Liver (tissue), 9 donors: ENCODE data around the gene NXN. TPM values are rescaled to one million over a fixed set of nuclear protein-coding genes. Genes with fewer than 3 reads are reported as not detected.

Source experiments
- DNase-seq: peaks from one replicate; pipeline ENCODE4 v3.0.0-alpha.2; 2017; ENCODE audit warnings: low spot score
- H3K27ac ChIP-seq, 2 donors: one replicate each; pipeline ENCODE4 v1.7.0; 2013; ENCODE audit warnings: inconsistent platforms in 2 of 2, low read length in 2 of 2, control low read depth in 1 of 2, low read depth in 1 of 2, mild to moderate bottlenecking in 1 of 2
- H3K27me3 ChIP-seq, 4 donors: one replicate each; pipeline versions ENCODE4 v1.6.1 to v1.7.0; 2013; ENCODE audit warnings: low read length in 3 of 4, inconsistent platforms in 1 of 4, mild to moderate bottlenecking in 1 of 4, moderate library complexity in 1 of 4; ENCODE audit not compliant: control insufficient read depth in 4 of 4, insufficient read depth in 4 of 4
- H3K36me3 ChIP-seq, 4 donors: one replicate each; pipeline versions ENCODE4 v1.6.1 to v1.7.0; 2013; ENCODE audit warnings: low read length in 3 of 4, mild to moderate bottlenecking in 3 of 4, low read depth in 1 of 4, moderate library complexity in 1 of 4; ENCODE audit not compliant: control insufficient read depth in 4 of 4, insufficient read depth in 3 of 4
- H3K4me1 ChIP-seq, 4 donors: one replicate each; pipeline versions ENCODE4 v1.6.1 to v1.7.0; 2013; ENCODE audit warnings: low read length in 3 of 4, mild to moderate bottlenecking in 3 of 4, moderate library complexity in 1 of 4; ENCODE audit not compliant: control insufficient read depth in 4 of 4, insufficient read depth in 4 of 4
- H3K4me3 ChIP-seq, 3 donors: one replicate each; pipeline versions ENCODE4 v1.6.1 to v1.7.0; 2013; ENCODE audit warnings: low read length in 3 of 3, control low read depth in 1 of 3, low read depth in 1 of 3, mild to moderate bottlenecking in 1 of 3
- H3K9ac ChIP-seq, 2 donors: one replicate each; pipeline ENCODE4 v1.7.0; 2013; ENCODE audit warnings: low read length in 2 of 2, mild to moderate bottlenecking in 2 of 2, moderate library complexity in 2 of 2, control low read depth in 1 of 2, low read depth in 1 of 2
- H3K9me3 ChIP-seq, 4 donors: one replicate each; pipeline versions ENCODE4 v1.6.1 to v1.7.0; 2013; ENCODE audit warnings: low read length in 3 of 4; ENCODE audit not compliant: control insufficient read depth in 4 of 4
- CTCF ChIP-seq: fragments of 150-350 bp; IDR thresholded peaks from 2 replicates; pipeline ENCODE4 v1.5.1; 2017; ENCODE audit warnings: improper control_type of control experiment, low read depth, low read length; ENCODE audit not compliant: missing input control
- HNF4G ChIP-seq: IDR thresholded peaks from 2 replicates; pipeline ENCODE4 v1.6.1; 2016; ENCODE audit warnings: antibody characterized with exemption
- RAD21 ChIP-seq, 2 donors: IDR thresholded peaks; 2 replicates each; pipeline ENCODE4 v1.6.1; 2016; ENCODE audit warnings: antibody characterized with exemption in 2 of 2, mild to moderate bottlenecking in 2 of 2
- TAF1 ChIP-seq: conservative IDR thresholded peaks from 2 replicates; pipeline ENCODE4 v1.6.1; 2016; ENCODE audit warnings: antibody characterized with exemption, mild to moderate bottlenecking
- WGBS: extraction: QIAGEN DNeasy Blood & Tissue Kit; methylation state at CpG from one replicate; pipeline ENCODE4 v1.1.7; 2013; 5-methylcytosine and 5-hydroxymethylcytosine counted together
- polyA plus RNA-seq, 2 donors: library from polyadenylated mRNA; stranded (reverse) in 1 of 2; unstranded in 1 of 2; fragments of 200-250 nt in 1 of 2; fragments of >200 nt in 1 of 2; fragmentation: Nextera tagmentation in 1 of 2; extraction: Ambion mirVana in 1 of 2; gene quantifications; one replicate each; pipeline versions ENCODE4 v1.2.1 to v1.2.3, GENCODE V29; 2013 to 2015
- total RNA-seq, 2 donors: library from RNA; depleted of rRNA; stranded (reverse); fragments of >200 nt; gene quantifications; one replicate each; pipeline ENCODE4 v1.2.3, GENCODE V29; 2014
- TF ChIP-seq, protein P1 (sequence below): IDR thresholded peaks from 2 replicates; pipeline ENCODE4 v1.6.1; 2016; ENCODE audit warnings: antibody characterized with exemption, mild to moderate bottlenecking
- TF ChIP-seq, protein P2 (sequence below): IDR thresholded peaks from 2 replicates; pipeline ENCODE4 v1.6.1; 2016; ENCODE audit warnings: antibody characterized with exemption
- donor health status: healthy.
- donor health status: healthy.
- donor health status: healthy.
- donor health status: healthy.
- donor health status: healthy.

NXN gene
- total and polyA plus RNA-seq, 4 donors, result 2.3 to 4.5 (median 3.3) TPM

DNA sequence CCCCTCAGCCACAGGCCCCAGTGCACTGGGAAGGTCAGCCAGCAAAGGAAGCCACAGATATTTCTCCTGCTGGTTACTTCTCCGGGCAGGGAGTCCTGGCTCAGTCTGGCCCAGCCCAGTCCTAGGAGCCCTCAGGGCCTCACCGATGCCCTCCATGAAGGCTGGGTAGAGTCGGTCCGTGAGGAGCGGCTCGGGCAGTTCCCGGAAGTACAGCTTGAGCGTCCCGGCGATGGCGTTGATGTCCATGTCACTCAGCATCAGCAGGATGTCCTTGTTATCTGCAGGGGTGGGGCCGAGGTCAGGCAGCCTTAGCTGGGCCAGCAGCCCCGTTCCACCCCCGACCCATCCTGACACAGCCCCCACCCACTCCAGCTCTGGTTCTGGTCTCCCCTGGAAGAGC is 31.0 kb upstream of the NXN start:
- Histone ChIP-seq H3K27ac (no peak overlapping the region), H3K9me3 (no peaks in the 10 kb centered on the region), H3K9ac (no peak overlapping the region), H3K36me3 (peaks cover 0 to 7% (median 4%) of the 10 kb centered on the region in 4 donors), H3K4me3 (no peak overlapping the region), H3K4me1 (peaks cover 0 to 4% (median under 1%) of the 10 kb centered on the region in 4 donors), H3K27me3 (no peaks in the 10 kb centered on the region)
- TF ChIP-seq, protein P1, sequence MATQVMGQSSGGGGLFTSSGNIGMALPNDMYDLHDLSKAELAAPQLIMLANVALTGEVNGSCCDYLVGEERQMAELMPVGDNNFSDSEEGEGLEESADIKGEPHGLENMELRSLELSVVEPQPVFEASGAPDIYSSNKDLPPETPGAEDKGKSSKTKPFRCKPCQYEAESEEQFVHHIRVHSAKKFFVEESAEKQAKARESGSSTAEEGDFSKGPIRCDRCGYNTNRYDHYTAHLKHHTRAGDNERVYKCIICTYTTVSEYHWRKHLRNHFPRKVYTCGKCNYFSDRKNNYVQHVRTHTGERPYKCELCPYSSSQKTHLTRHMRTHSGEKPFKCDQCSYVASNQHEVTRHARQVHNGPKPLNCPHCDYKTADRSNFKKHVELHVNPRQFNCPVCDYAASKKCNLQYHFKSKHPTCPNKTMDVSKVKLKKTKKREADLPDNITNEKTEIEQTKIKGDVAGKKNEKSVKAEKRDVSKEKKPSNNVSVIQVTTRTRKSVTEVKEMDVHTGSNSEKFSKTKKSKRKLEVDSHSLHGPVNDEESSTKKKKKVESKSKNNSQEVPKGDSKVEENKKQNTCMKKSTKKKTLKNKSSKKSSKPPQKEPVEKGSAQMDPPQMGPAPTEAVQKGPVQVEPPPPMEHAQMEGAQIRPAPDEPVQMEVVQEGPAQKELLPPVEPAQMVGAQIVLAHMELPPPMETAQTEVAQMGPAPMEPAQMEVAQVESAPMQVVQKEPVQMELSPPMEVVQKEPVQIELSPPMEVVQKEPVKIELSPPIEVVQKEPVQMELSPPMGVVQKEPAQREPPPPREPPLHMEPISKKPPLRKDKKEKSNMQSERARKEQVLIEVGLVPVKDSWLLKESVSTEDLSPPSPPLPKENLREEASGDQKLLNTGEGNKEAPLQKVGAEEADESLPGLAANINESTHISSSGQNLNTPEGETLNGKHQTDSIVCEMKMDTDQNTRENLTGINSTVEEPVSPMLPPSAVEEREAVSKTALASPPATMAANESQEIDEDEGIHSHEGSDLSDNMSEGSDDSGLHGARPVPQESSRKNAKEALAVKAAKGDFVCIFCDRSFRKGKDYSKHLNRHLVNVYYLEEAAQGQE, result no peak
- no peak for TF ChIP-seq TAF1
- no peak for DNase-seq
- 76% methylated on average over 14 of the region's 14 CpGs for WGBS

DNA sequence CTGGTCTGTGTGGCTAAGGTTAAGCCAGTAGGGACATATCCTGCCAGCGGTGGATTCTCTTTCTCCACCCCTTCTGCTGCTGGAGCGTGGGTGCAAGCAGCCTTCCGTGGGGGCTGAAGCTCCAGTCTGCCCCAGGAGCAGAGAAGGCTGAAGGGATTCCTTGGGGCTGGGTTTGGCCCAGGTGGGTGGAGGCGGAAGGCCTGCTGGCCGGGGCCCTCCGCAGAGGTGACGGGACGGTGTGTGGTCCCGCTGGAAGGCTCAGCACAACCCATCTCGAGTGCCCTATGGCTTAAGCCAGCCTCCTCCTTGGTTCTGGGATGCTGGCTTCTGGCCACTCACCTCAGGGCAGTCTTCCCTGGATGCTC is 30.5 kb upstream of the NXN start:
- Histone ChIP-seq H3K27me3 (no peaks in the 10 kb centered on the region), H3K9me3 (no peaks in the 10 kb centered on the region), H3K27ac (no peak overlapping the region), H3K4me3 (no peak overlapping the region), H3K4me1 (peaks cover 0 to 9% (median 2%) of the 10 kb centered on the region in 4 donors), H3K36me3 (peaks cover 0 to 7% (median 4%) of the 10 kb centered on the region in 4 donors), H3K9ac (no peak overlapping the region)
- WGBS, result 90% methylated on average over 10 of the region's 10 CpGs
- TF ChIP-seq CTCF (no peak), HNF4G (no peak)
- TF ChIP-seq, protein P2, sequence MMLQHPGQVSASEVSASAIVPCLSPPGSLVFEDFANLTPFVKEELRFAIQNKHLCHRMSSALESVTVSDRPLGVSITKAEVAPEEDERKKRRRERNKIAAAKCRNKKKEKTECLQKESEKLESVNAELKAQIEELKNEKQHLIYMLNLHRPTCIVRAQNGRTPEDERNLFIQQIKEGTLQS, result no peak
- no peak for DNase-seq

DNA sequence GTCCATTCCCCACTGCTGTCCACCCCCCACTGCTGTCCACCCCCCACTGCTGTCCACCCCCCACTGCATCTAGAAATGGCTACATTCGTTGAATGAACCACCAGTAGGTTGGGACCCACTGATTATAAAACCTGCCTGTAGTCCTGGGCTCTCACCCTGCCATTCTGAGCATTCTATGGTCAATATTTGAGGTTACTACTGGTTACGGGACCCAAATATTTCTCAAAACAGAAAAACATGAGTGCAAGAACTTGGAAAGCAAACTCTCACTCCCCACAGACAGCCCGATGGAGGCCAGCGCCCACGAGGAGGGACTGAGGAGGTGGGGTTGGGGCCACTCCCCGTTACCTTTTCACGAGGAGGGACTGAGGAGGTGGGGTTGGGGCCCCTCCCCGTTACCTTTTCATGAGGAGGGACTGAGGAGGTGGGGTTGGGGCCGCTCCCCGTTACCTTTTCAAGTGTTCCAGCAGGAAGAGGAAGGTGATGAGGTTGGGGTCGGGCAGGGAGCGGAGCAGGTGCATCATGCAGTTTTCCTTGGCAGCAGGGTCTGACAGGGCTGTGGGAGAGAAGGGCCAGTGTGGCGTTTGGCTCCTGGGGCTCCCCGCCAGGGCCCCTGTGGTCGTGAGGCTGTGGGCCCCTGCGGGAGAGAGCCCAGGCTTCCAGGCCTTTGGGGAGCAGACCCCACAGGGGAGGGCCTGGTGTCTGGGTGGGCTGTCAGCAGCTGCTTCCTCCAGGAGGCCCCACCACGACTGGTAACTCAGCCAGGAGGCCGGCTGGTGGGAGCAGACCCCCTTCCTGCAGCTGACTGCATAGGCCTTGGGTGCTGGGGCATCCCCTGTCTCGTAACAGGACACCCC is 29.9 kb upstream of the NXN start:
- DNase-seq, result no peak
- H3K4me1 ChIP-seq, result peaks cover 0 to 13% (median 2%) of the 10 kb centered on the region in 4 donors

More for the DNA sequence above, 29.9 kb upstream of the NXN start:
- no peaks in the 10 kb centered on the region for H3K27me3 ChIP-seq
- peaks cover 0 to 7% (median 4%) of the 10 kb centered on the region in 4 donors for H3K36me3 ChIP-seq
- no peak for TF ChIP-seq RAD21 (IDR thresholded peaks at IDR 0.05)
- no peaks in the 10 kb centered on the region for H3K9me3 ChIP-seq
- H3K9ac ChIP-seq, result no peak overlapping the region
- 73% methylated on average over 19 of the region's 19 CpGs for WGBS
- H3K4me3 ChIP-seq, result no peak overlapping the region
- no peak overlapping the region for H3K27ac ChIP-seq
